Astrocyte (in vitro differentiated cells and primary cell): Measurements from ENCODE around the gene OTOG.

ENCODE experiments used
- EZH2 ChIP-seq: IDR thresholded peaks from 2 replicates; pipeline ENCODE4 v1.6.1; 2012; ENCODE audit warnings: mild to moderate bottlenecking, low read length, inconsistent platforms; ENCODE audit not compliant: insufficient read depth
- TF ChIP-seq, protein P1 (sequence below): IDR thresholded peaks from 2 replicates; pipeline ENCODE4 v1.5.1; 2011; ENCODE audit warnings: low read depth, mild to moderate bottlenecking, inconsistent platforms, low read length, moderate library complexity; ENCODE audit not compliant: insufficient read depth

DNA sequence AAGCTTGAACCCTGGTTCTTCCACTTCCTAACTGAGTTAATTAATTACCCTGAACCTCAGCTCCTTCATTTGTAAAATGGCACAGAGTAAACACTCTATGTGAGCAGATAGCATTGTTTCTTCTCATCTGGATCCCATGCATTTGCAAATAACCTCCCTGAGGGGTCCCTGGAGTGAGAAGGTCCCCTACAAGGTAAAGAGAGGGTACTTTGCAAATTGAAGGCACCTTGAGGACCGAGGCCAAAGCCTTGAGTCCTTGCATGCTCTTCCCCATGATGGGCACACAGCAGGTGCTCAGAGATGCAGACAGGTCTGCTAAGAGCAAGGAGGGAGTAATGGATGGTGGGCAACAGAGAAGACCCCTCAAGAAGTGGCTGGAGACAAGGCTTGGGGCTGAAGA lies 33.2 kb downstream of the OTOG start:
- TF ChIP-seq, protein P1, sequence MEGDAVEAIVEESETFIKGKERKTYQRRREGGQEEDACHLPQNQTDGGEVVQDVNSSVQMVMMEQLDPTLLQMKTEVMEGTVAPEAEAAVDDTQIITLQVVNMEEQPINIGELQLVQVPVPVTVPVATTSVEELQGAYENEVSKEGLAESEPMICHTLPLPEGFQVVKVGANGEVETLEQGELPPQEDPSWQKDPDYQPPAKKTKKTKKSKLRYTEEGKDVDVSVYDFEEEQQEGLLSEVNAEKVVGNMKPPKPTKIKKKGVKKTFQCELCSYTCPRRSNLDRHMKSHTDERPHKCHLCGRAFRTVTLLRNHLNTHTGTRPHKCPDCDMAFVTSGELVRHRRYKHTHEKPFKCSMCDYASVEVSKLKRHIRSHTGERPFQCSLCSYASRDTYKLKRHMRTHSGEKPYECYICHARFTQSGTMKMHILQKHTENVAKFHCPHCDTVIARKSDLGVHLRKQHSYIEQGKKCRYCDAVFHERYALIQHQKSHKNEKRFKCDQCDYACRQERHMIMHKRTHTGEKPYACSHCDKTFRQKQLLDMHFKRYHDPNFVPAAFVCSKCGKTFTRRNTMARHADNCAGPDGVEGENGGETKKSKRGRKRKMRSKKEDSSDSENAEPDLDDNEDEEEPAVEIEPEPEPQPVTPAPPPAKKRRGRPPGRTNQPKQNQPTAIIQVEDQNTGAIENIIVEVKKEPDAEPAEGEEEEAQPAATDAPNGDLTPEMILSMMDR: no peak
- no peak for TF ChIP-seq EZH2
